Astrocyte (in vitro differentiated cells and primary cell): ENCODE results near the gene ARNT2. TPM values are rescaled to one million over a fixed set of nuclear protein-coding genes. Genes with fewer than 3 reads are reported as not detected.

Experiments
- DNase-seq: peaks from one replicate; pipeline ENCODE4 v3.0.0-alpha.2; 2010; ENCODE audit warnings: low read depth
- FAIRE-seq: peaks from 2 replicates; lab custom pipeline; 2011; peaks lifted over from hg19 to GRCh38; lab: Jason Lieb, UNC
- H2AFZ ChIP-seq: 2 replicates; pipeline ENCODE4 v1.6.0; 2012; ENCODE audit warnings: low read depth, low read length, inconsistent platforms
- H3K27ac ChIP-seq: 2 replicates; pipeline ENCODE4 v1.5.1; 2011; ENCODE audit warnings: low read depth, low read length, inconsistent platforms
- H3K27me3 ChIP-seq: 2 replicates; pipeline ENCODE4 v1.6.0; 2011; ENCODE audit warnings: low read length, inconsistent platforms; ENCODE audit not compliant: insufficient read depth
- H3K36me3 ChIP-seq: 2 replicates; pipeline ENCODE4 v1.5.1; 2011; ENCODE audit warnings: low read length, inconsistent platforms; ENCODE audit not compliant: insufficient read depth
- H3K4me1 ChIP-seq: 2 replicates; pipeline ENCODE4 v1.5.1; 2011; ENCODE audit warnings: low read length, inconsistent platforms; ENCODE audit not compliant: insufficient read depth
- H3K4me2 ChIP-seq: 2 replicates; pipeline ENCODE4 v1.6.0; 2012; ENCODE audit warnings: low read length, inconsistent platforms
- H3K4me3 ChIP-seq: 2 replicates; pipeline ENCODE4 v1.5.1; 2011; ENCODE audit warnings: low read depth, mild to moderate bottlenecking, low read length, inconsistent platforms; ENCODE audit not compliant: insufficient read depth
- H3K79me2 ChIP-seq: 2 replicates; pipeline ENCODE4 v1.6.0; 2012; ENCODE audit warnings: mild to moderate bottlenecking, low read length, inconsistent platforms; ENCODE audit not compliant: insufficient read depth
- H3K9ac ChIP-seq: 2 replicates; pipeline ENCODE4 v1.6.0; 2012; ENCODE audit warnings: mild to moderate bottlenecking, low read length, inconsistent platforms
- H3K9me3 ChIP-seq: 2 replicates; pipeline ENCODE4 v1.5.1; 2012; ENCODE audit warnings: low read depth, mild to moderate bottlenecking, low read length, inconsistent platforms; ENCODE audit not compliant: insufficient read depth
- H4K20me1 ChIP-seq: 2 replicates; pipeline ENCODE4 v1.6.0; 2012; ENCODE audit warnings: low read length, inconsistent platforms; ENCODE audit not compliant: insufficient read depth
- H3K27ac Mint-ChIP-seq: one replicate; pipeline ENCODE4 v1.8.0; 2021; ENCODE audit warnings: mild to moderate bottlenecking, mixed read lengths; ENCODE audit not compliant: unreplicated experiment
- H3K27me3 Mint-ChIP-seq: one replicate; pipeline ENCODE4 v1.8.0; 2021; ENCODE audit warnings: low read depth, mixed read lengths; ENCODE audit not compliant: unreplicated experiment
- H3K36me3 Mint-ChIP-seq: one replicate; pipeline ENCODE4 v1.8.0; 2021; ENCODE audit warnings: low read depth, mixed read lengths; ENCODE audit not compliant: unreplicated experiment
- H3K4me1 Mint-ChIP-seq: one replicate; pipeline ENCODE4 v1.8.0; 2021; ENCODE audit warnings: low read depth, mixed read lengths; ENCODE audit not compliant: unreplicated experiment
- H3K4me3 Mint-ChIP-seq: one replicate; pipeline ENCODE4 v1.8.0; 2021; ENCODE audit warnings: mild to moderate bottlenecking, moderate library complexity, mixed read lengths; ENCODE audit not compliant: unreplicated experiment
- H3K9me3 Mint-ChIP-seq: one replicate; pipeline ENCODE4 v1.8.0; 2021; ENCODE audit warnings: mild to moderate bottlenecking, mixed read lengths; ENCODE audit not compliant: unreplicated experiment
- EZH2 ChIP-seq: IDR thresholded peaks from 2 replicates; pipeline ENCODE4 v1.6.1; 2012; ENCODE audit warnings: mild to moderate bottlenecking, low read length, inconsistent platforms; ENCODE audit not compliant: insufficient read depth
- total RNA-seq: library from RNA; stranded (reverse); gene quantifications from 2 replicates; pipeline ENCODE4 v1.2.1, GENCODE V29; 2021
- TF ChIP-seq, protein P1 (sequence below): IDR thresholded peaks from 2 replicates; pipeline ENCODE4 v1.5.1; 2011; ENCODE audit warnings: low read depth, mild to moderate bottlenecking, inconsistent platforms, low read length, moderate library complexity; ENCODE audit not compliant: insufficient read depth

Gene ARNT2
- total RNA-seq, 1 donor from 2014 or later, result 3.5 TPM

DNA sequence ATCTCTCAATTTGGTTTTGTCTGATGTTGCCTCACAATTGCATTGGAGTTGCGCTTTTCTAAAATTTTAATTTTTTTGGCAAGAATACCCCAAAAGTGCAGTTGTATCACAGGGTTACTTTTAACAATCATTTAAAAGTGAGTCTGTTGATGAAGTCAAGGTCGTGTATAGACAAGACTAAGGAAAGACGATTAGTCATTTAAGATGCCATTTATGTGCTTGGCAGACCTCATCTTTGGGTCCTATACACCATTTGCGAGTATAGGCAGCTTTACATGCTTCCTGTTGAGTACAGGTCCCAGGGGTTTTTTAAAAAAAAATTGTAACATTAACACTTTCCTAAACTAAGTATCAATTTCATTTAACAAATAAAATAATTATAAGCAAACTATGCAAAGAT is 12.5 kb downstream of the ARNT2 start:
- Histone ChIP-seq H3K36me3 (no peaks in the 10 kb centered on the region), H3K4me1 (peaks cover 11% of the 10 kb centered on the region), H4K20me1 (peaks cover 5% of the 10 kb centered on the region), H3K27me3 (no peaks in the 10 kb centered on the region), H3K4me3 (no peak overlapping the region), H3K9ac (no peak overlapping the region), H2AFZ (no peak overlapping the region), H3K27ac (no peak overlapping the region), H3K79me2 (peaks cover 16% of the 10 kb centered on the region), H3K9me3 (no peaks in the 10 kb centered on the region), H3K4me2 (no peak overlapping the region)
- Mint-ChIP-seq H3K27ac (no peak overlapping the region), H3K4me3 (no peak overlapping the region), H3K4me1 (no peaks in the 10 kb centered on the region), H3K27me3 (peaks cover 5% of the 10 kb centered on the region), H3K9me3 (peaks cover 1% of the 10 kb centered on the region), H3K36me3 (no peaks in the 10 kb centered on the region)
- TF ChIP-seq, protein P1, sequence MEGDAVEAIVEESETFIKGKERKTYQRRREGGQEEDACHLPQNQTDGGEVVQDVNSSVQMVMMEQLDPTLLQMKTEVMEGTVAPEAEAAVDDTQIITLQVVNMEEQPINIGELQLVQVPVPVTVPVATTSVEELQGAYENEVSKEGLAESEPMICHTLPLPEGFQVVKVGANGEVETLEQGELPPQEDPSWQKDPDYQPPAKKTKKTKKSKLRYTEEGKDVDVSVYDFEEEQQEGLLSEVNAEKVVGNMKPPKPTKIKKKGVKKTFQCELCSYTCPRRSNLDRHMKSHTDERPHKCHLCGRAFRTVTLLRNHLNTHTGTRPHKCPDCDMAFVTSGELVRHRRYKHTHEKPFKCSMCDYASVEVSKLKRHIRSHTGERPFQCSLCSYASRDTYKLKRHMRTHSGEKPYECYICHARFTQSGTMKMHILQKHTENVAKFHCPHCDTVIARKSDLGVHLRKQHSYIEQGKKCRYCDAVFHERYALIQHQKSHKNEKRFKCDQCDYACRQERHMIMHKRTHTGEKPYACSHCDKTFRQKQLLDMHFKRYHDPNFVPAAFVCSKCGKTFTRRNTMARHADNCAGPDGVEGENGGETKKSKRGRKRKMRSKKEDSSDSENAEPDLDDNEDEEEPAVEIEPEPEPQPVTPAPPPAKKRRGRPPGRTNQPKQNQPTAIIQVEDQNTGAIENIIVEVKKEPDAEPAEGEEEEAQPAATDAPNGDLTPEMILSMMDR, result no peak
- no peak for TF ChIP-seq EZH2
- no peak for FAIRE-seq
- no peak for DNase-seq

DNA sequence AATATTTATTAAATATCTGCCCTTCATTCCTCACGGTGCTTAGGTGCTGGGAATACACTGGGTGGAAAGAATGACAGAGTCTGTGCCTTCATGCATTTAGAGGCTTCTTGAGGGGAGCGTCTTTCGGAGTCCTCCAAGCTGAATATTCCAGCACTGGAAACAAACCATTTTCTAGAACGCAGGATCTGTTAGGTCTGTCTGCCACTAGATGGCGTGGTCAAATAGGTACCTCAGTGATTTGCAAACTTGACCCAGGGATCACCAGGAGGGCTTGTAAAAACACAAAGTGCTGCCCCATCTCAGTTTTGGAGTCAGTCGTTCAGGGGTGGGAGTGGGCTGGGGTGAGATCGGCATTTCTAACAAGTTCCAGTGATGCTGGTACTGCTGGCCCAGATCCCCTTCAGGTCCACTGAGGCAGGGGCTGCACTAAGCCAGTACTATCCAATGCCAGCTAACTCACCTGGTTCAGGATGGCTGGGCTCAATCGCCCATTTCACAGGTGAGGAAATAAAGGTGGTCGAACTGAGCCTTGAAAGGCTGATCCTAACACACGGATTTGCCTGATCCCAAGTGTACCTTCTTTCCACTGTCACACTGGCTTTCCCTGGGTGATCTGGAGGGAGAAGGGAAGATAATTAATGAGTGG is 14.8 kb downstream of the ARNT2 start:
- no peak overlapping the region for H3K9ac ChIP-seq
- no peak overlapping the region for H3K4me3 ChIP-seq
- H3K4me2 ChIP-seq, result peak overlapping the region; percentile 9
- peak overlapping the region; percentile 47 for H3K27ac ChIP-seq
- H2AFZ ChIP-seq, result no peak overlapping the region
- H3K4me1 Mint-ChIP-seq, result no peaks in the 10 kb centered on the region
- peak; percentile 33 for DNase-seq
- peaks cover 21% of the 10 kb centered on the region for H3K4me1 ChIP-seq
- H3K27me3 ChIP-seq, result no peaks in the 10 kb centered on the region
- no peak for TF ChIP-seq EZH2
- TF ChIP-seq, protein P1, result peak; percentile 77
- H3K27me3 Mint-ChIP-seq, result peaks cover 5% of the 10 kb centered on the region
- H4K20me1 ChIP-seq, result no peaks in the 10 kb centered on the region
- no peak overlapping the region for H3K4me3 Mint-ChIP-seq
- peaks cover 21% of the 10 kb centered on the region for H3K79me2 ChIP-seq
- no peaks in the 10 kb centered on the region for H3K36me3 Mint-ChIP-seq
- H3K36me3 ChIP-seq, result no peaks in the 10 kb centered on the region
- H3K27ac Mint-ChIP-seq, result no peak overlapping the region
- H3K9me3 ChIP-seq, result no peaks in the 10 kb centered on the region
- FAIRE-seq, result peak; percentile 26
- H3K9me3 Mint-ChIP-seq, result peaks cover 1% of the 10 kb centered on the region

DNA sequence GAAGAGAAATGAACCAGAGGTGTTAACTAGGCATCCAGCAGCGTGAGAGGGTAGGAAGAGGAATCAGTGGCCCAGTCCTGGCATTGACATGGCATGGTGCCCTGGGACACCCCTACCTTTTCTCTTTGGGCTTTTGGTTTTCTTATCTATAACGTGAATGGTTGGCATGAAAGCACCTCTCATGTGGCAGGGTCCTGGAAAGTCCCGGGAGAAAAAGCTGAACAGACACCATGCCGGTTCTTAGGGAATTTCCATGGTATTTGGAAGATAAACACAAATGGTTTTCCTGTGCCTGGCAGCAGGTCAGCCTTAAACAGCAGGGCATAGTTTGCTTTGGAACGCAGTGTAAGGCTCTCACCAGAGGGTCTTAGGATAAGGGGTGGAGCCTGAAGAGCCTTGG is 15.4 kb downstream of the ARNT2 start:
- TF ChIP-seq EZH2, result no peak
- TF ChIP-seq, protein P1, result no peak
- Histone ChIP-seq H3K79me2 (peaks cover 21% of the 10 kb centered on the region), H3K9ac (no peak overlapping the region), H3K4me3 (no peak overlapping the region), H3K27me3 (no peaks in the 10 kb centered on the region), H2AFZ (no peak overlapping the region), H3K36me3 (no peaks in the 10 kb centered on the region), H4K20me1 (no peaks in the 10 kb centered on the region), H3K4me2 (peak overlapping the region; percentile 9), H3K9me3 (no peaks in the 10 kb centered on the region), H3K4me1 (peaks cover 21% of the 10 kb centered on the region), H3K27ac (peak overlapping the region; percentile 47)
- H3K4me1 Mint-ChIP-seq, result no peaks in the 10 kb centered on the region
- peaks cover 5% of the 10 kb centered on the region for H3K27me3 Mint-ChIP-seq
- no peaks in the 10 kb centered on the region for H3K36me3 Mint-ChIP-seq
- peaks cover 1% of the 10 kb centered on the region for H3K9me3 Mint-ChIP-seq
- DNase-seq, result peak; percentile 29
- no peak overlapping the region for H3K27ac Mint-ChIP-seq
- H3K4me3 Mint-ChIP-seq, result no peak overlapping the region
- FAIRE-seq, result no peak
